GM12801 (cell line): ENCODE results near the gene SLA2.

ENCODE experiments used
- CTCF ChIP-seq: IDR thresholded peaks from one replicate; pipeline ENCODE4 v1.5.1; 2011; ENCODE audit warnings: control low read depth; ENCODE audit not compliant: insufficient read length; ENCODE audit errors: extremely low read depth

SLA2 gene

GRCh38 chr20:36614781-36615557 is 31.0 kb downstream of the SLA2 start:
- no peak for TF ChIP-seq CTCF

- TF ChIP-seq CTCF, result no peak
Measured at GRCh38 chr20:36613974-36614373, 32.0 kb downstream of the SLA2 start.

GRCh38 chr20:36611625-36612024 is 34.4 kb downstream of the SLA2 start:
- no peak for TF ChIP-seq CTCF

GRCh38 chr20:36607586-36608387 is 38.2 kb downstream of the SLA2 start:
- no peak for TF ChIP-seq CTCF

- TF ChIP-seq CTCF, result no peak
Measured at GRCh38 chr20:36606158-36607066, 39.6 kb downstream of the SLA2 start.

GRCh38 chr20:36605399-36606157 is 40.4 kb downstream of the SLA2 start, which contains the start of gene RAB5IF:
Gene RAB5IF (plus strand): TSS chr20:36605779. CDS start chr20:36605952, 173 bp downstream.
- TF ChIP-seq CTCF, result peak; percentile 19
